Frontal cortex (tissue), 4 donors: Measurements from ENCODE around the gene ALPP. TPM values are rescaled to one million over a fixed set of nuclear protein-coding genes. Genes with fewer than 3 reads are reported as not detected.
"Not testable (repeated sequence)": the region's sequence is repeated elsewhere in the genome, so short reads cannot be mapped to it uniquely, and the experiment has no call there.

Source experiments
- DNase-seq, 2 donors: peaks; one replicate each; pipeline ENCODE4 v3.0.0; 2012; ENCODE audit warnings: low spot score in 2 of 2
- FAIRE-seq: peaks from 2 replicates; lab custom pipeline; 2012; peaks lifted over from hg19 to GRCh38; lab: Jason Lieb, UNC
- total RNA-seq: library from RNA; depleted of rRNA; stranded (reverse); fragments of >200 nt; gene quantifications from one replicate; pipeline ENCODE4 v1.2.3, GENCODE V29; 2014
- donor health status: control.
- donor health status: control.
- donor health status: control.

The ALPP gene
- total RNA-seq, 1 donor from 2014 or later: not detected

GRCh38 chr2:232362174-232362900, 16.2 kb upstream of the ALPP start:
- no peak for DNase-seq
- no peak for FAIRE-seq

GRCh38 chr2:232363064-232363783, 15.3 kb upstream of the ALPP start:
- FAIRE-seq, DNase-seq: not testable (repeated sequence)

GRCh38 chr2:232363784-232364615, 14.6 kb upstream of the ALPP start:
- FAIRE-seq: no peak
- no peak for DNase-seq

DNA sequence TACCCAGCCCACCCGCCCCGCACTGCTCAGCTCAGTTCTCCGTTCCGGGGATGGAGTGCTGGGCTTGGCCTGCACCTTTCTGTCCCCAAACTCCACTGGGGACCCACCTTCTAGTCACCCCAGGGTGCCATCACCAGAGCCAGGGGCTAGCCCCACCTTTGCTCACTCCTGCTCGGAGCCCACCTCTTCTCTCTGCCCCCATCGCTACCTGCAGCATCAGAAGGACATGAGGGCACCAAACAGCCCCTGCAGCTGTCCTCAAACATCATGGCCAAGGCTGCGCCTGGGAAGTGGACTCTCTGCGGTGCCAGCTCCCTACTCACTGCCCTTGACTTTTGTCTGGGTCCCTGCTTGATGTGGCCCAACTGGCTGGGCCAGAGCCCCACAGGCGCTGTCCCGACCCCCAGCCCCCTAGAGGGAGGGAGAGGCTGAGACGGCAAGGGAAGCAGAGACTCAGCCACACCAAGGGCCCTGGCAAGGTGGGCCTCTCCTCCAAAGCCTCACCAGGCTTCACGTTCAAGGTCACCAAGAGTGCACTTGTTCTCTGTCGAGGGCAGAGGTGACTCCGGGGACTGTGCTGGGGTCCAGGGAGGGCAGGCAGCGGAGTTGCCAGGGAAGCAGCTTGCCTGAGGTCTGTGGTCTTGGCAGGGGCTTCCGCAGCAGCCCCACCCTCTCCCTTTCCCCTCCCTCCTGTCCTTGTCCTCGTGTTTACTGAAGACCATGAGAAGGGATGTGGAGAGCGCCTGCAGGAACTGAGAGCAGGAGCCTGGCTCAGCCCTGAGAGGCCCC, 13.6 kb upstream of the ALPP start:
- not testable (repeated sequence) for FAIRE-seq, DNase-seq

GRCh38 chr2:232365621-232366321, 12.8 kb upstream of the ALPP start:
- no peak for FAIRE-seq

GRCh38 chr2:232366461-232366860, 12.1 kb upstream of the ALPP start:
- DNase-seq, FAIRE-seq: not testable (repeated sequence)

More at GRCh38 chr2:232365621-232366321, 12.8 kb upstream of the ALPP start:
- DNase-seq: no peak

GRCh38 chr2:232367016-232367415, 11.5 kb upstream of the ALPP start:
- DNase-seq (no peak), FAIRE-seq (no peak)

DNA sequence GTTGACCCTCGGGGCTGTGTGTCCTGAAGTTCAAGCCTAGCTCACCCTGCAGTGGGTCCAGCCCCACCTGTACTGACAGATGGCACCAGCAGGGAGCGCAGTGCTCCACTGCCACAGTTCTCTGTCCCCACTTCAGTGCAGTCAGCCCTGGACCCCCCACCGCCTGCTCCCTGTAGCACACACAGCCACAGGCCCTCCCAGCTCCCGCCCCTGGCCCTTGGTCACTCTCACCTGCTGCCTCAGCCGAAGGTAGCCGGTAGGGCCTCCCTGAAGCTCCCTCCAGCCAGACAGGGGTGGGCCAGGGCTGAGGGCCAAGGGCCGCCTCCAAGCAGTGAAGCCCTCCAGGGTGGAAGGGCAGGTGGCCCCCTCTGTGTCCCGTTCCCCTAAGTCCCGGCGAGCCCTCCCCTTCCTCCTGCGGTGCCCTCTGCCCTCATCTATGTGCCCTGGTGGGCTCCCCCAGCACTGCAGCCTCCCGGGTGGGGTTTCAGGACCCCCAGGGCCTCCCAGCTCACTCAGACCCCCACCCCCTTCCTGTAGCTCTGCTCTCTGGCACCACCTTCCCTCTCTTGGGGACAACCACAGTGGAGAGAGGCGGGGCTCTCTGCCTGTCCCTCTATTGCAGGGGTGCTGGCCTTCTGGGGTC, 10.8 kb upstream of the ALPP start:
- no peak for DNase-seq
- FAIRE-seq: no peak

GRCh38 chr2:232368311-232368731, 10.2 kb upstream of the ALPP start:
- DNase-seq (no peak), FAIRE-seq (no peak)

DNA sequence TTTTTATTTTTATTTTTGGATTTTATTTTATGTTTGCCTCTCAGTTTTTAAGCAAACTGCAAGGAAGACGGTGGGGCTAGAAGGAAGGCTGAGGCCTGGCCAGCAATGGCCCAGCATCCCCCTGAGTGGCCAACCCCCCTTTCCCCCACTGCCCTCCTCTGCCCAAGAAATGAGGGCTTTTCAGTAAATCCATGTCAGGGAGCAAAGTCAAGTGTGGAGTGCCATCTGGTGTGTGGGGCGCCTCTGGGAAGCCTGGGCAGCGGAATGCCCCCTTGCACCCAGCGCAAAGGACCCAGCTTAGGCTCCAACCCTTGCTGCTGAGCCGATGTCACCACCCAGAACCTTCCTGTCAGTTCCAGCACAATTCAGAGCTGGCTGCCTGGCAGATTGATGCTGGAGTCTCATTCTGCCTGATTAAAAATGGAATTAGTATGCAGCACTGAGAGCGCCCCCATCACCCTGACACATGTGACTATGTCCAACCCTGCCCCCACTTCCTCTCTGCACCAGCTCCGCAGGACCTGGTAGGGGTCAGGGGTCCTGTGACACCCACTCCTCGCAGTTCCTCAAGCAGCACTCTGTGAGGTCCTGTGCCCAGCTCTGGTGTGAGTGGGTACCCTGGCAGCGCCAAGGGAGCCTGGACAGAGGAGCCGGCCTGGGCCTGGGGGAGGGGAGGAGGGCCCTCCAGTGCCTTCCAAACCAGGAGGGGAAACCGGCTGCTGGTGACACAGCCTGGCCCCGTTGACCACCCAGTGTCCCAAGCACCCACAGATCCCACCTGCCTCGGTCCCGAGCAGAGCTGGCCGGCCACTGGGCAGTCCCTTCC, 9.2 kb upstream of the ALPP start:
- DNase-seq: no peak
- FAIRE-seq: no peak

GRCh38 chr2:232370007-232370406, 8.5 kb upstream of the ALPP start:
- DNase-seq, FAIRE-seq: not testable (repeated sequence)

DNA sequence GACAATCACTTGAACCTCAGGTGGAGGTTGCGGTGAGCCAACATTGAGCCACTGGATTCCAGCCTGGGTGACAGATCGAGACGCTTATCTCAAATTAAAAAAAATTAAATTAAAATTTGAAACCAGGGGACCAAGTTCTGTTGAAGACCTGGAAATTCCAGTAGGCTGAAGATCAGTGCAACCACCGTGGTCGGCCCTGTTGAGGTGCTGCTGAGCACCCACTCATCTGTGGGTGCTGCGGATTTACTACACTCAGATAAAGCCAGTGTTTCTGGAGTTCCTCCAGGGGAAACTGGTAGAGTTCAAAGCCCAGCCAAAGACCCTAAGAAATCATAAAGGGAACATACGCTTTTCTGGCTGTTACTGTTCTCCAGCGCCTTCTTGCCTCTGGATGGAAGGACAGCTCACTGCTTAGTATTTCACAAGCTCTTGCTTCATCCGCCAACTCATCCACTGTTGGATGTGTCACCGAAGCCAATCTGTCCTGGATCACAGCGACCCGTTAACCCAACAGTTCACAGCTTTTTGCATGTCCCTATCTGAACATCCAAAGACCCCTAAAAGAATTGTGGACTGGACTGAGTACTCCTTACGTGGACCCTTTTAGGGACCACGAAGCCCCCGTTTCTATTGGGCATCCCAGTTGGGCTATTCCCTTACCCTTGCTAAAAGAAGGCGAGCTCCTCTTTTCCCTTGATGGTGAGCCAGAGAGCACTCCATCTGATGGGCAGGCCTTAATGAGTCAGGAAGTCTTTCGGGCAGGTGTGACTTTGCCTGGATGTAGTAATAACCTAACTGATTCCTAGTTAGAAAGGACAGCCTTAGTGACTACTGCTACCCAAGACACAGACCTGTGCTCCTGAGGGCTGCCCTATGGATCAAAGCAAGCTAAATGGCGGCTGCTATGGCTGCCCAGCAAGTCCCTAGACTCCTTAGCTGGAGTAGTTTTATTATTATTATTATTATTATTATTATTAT, 6.0 kb upstream of the ALPP start:
- FAIRE-seq: no peak
- no peak for DNase-seq

GRCh38 chr2:232374356-232374755, 4.2 kb upstream of the ALPP start:
- FAIRE-seq: no peak
- DNase-seq: no peak

DNA sequence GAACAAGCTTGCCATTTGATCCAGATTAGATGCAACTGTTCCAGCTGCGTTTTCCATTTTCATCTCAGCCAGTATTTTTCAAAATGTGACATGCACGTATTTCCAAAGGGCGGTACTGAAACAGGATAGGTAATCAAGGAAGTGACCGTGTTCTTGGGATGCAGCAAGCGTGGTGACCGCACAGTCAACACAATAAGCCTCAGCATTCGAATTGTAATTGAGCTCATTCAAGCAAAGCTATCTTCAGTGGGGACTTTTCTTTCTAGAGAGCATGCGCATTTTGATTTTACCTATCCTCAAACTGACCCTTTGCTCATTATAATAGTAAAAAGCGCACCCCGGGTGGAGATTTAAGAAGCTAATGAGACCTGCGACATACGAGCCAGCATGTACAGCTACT, 3.4 kb upstream of the ALPP start:
- FAIRE-seq (no peak), DNase-seq (no peak)

DNA sequence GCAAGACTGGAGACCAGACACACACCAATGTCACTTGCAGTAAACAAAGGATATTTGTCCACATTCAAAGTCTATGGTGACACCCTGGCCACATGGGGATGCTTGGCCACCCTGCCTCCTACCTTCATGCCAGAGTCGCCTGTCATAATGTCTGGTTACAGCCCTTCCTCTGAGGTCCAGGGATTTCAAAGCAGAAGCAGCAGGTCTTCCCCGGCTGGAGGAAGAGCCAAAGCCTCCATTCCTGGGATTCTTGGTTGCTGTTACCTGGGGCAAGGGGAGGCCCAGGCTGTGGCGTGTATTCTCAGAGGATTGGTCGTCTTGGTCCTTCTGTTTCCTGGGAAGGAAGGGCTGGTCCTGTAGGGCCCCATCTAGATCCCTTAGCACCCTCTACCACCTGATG, 2.3 kb upstream of the ALPP start:
- DNase-seq (no peak), FAIRE-seq (no peak)

DNA sequence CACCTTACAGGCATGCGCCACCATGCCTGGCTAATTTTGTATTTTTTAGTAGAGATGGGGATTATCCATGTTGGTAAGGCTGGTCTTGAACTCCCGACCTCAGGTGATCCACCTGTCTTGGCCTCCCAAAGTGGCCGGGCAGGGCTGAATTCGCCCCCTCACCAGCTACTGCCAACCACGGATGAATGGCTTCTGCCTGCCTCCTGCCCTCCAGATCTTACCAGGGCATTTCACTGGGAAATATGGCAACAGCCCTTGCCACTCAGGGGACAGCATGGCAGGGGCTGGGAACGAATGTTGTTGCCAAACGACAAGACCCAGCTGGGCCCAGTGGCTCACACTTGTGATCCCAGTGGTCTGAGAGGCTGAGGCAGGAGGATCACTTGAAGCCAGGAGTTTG, 1.8 kb upstream of the ALPP start:
- DNase-seq: no peak
- no peak for FAIRE-seq

- DNase-seq (no peak), FAIRE-seq (no peak)
Observed at GRCh38 chr2:232377319-232377718, 1.2 kb upstream of the ALPP start.
